SK-N-SH treated with all-trans-retinoic acid at 6 μM for 48 hours (cell line): ENCODE results near the gene WDTC1.

Experiments
- CREB5 ChIP-seq: fragments of 250-450 bp; sonication (Bioruptor Pico); IDR thresholded peaks from 2 replicates; pipeline ENCODE4 v1.5.1; 2020; ENCODE audit warnings: low read depth, mild to moderate bottlenecking, moderate library complexity
- PPARA ChIP-seq: fragments of 250-450 bp; sonication (Bioruptor Pico); IDR thresholded peaks from 2 replicates; pipeline ENCODE4 v1.5.0; 2020; ENCODE audit warnings: mild to moderate bottlenecking, borderline replicate concordance
- TCF4 ChIP-seq: fragments of 250-450 bp; sonication (Bioruptor Pico); IDR thresholded peaks from 2 replicates; pipeline ENCODE4 v1.8.0; 2021; ENCODE audit warnings: mild to moderate bottlenecking, moderate library complexity, borderline replicate concordance
- TOX ChIP-seq: fragments of 250-450 bp; sonication (Bioruptor Pico); IDR thresholded peaks from 2 replicates; pipeline ENCODE4 v1.8.0; 2021; ENCODE audit warnings: mild to moderate bottlenecking, moderate library complexity, borderline replicate concordance
- TSHZ2 ChIP-seq: fragments of 250-450 bp; sonication (Bioruptor Pico); IDR thresholded peaks from 2 replicates; pipeline ENCODE4 v1.5.0; 2020; ENCODE audit warnings: mild to moderate bottlenecking, moderate library complexity
- ZC3H10 ChIP-seq: fragments of 250-450 bp; sonication (Bioruptor Pico); IDR thresholded peaks from 2 replicates; pipeline ENCODE4 v1.5.1; 2021; ENCODE audit warnings: mild to moderate bottlenecking, moderate library complexity
- ZNF565 ChIP-seq: fragments of 450-650 bp; formaldehyde crosslinking; conservative IDR thresholded peaks from 2 replicates; pipeline ENCODE4 v1.5.0; 2020; ENCODE audit warnings: low read depth, mild to moderate bottlenecking, moderate library complexity
- ZNF8 ChIP-seq: fragments of 450-650 bp; formaldehyde crosslinking; IDR thresholded peaks from 2 replicates; pipeline ENCODE4 v1.5.0; 2020; ENCODE audit warnings: mild to moderate bottlenecking, moderate library complexity
- TF ChIP-seq, protein P1 (sequence below): fragments of 250-450 bp; sonication (Bioruptor Pico); IDR thresholded peaks from 2 replicates; pipeline ENCODE4 v1.8.0; 2020; ENCODE audit warnings: mild to moderate bottlenecking, moderate library complexity, borderline replicate concordance

DNA sequence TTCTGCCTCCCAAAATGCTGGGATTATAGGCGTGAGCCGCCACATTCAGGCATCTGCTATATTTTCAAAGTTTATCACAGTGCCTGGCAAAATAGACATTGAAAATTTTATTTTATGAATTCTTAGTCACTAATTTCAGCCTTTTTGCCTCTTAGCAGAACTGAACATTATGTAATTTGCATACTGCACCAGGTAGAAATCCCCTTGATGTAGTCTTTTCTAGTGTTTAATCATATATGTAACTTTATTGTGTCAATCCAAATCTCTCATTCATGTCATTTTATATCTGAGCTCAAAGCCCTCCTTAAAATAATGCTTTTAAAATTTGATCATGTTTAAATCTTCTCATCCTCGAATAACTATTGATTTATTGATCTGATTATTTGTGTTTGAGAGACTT, 19.2 kb downstream of the WDTC1 start:
- TF ChIP-seq PPARA (CRISPR knock-in tag) (no peak), ZNF565 (CRISPR knock-in tag) (no peak), ZNF8 (CRISPR knock-in tag) (no peak), ZC3H10 (no peak), TCF4 (no peak), TOX (CRISPR knock-in tag) (no peak), TSHZ2 (CRISPR knock-in tag) (no peak), CREB5 (CRISPR knock-in tag) (no peak)
- TF ChIP-seq, protein P1, sequence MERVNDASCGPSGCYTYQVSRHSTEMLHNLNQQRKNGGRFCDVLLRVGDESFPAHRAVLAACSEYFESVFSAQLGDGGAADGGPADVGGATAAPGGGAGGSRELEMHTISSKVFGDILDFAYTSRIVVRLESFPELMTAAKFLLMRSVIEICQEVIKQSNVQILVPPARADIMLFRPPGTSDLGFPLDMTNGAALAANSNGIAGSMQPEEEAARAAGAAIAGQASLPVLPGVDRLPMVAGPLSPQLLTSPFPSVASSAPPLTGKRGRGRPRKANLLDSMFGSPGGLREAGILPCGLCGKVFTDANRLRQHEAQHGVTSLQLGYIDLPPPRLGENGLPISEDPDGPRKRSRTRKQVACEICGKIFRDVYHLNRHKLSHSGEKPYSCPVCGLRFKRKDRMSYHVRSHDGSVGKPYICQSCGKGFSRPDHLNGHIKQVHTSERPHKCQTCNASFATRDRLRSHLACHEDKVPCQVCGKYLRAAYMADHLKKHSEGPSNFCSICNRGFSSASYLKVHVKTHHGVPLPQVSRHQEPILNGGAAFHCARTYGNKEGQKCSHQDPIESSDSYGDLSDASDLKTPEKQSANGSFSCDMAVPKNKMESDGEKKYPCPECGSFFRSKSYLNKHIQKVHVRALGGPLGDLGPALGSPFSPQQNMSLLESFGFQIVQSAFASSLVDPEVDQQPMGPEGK (CRISPR knock-in tag): no peak
